HG03139 (cell line): Measurements from ENCODE around the gene ZNF485.
"Not testable (repeated sequence)": the region's sequence is repeated elsewhere in the genome, so short reads cannot be mapped to it uniquely, and the experiment has no call there.

Experiments used
- ATAC-seq: cut with Tn5 transposase; IDR thresholded peaks from one replicate; pipeline ENCODE4 v1.9.1; 2021; ENCODE audit not compliant: unreplicated experiment

ZNF485 gene

GRCh38 chr10:43606323-43607198, at the start of gene ZNF485:
TSS of gene ZNF485 (plus strand) at chr10:43606438. CDS start at chr10:43607051, 613 bp downstream.
- peak; percentile 99 for ATAC-seq

DNA sequence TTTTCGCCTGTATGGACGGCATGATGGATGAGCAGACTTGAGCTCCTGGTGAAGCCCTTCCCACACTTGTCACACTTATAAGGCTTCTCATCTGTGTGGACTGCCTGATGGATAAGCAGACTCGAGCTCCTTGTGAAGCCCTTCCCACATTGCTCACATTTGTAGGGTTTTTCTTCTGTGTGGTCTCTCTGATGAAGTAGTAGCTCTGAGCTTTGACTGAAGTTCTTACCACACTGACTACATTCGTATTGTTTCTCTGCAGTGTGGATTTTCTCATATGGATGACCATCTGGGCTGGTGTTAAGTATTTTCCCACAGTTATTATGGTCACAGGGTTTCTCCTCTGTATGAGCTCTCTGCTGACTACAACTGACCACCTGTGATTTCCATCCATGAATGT, 49.0 kb upstream of the ZNF485 start:
- ATAC-seq, result no peak

GRCh38 chr10:43569681-43570080, 36.6 kb upstream of the ZNF485 start:
- no peak for ATAC-seq

GRCh38 chr10:43570971-43571370, 35.3 kb upstream of the ZNF485 start:
- no peak for ATAC-seq

DNA sequence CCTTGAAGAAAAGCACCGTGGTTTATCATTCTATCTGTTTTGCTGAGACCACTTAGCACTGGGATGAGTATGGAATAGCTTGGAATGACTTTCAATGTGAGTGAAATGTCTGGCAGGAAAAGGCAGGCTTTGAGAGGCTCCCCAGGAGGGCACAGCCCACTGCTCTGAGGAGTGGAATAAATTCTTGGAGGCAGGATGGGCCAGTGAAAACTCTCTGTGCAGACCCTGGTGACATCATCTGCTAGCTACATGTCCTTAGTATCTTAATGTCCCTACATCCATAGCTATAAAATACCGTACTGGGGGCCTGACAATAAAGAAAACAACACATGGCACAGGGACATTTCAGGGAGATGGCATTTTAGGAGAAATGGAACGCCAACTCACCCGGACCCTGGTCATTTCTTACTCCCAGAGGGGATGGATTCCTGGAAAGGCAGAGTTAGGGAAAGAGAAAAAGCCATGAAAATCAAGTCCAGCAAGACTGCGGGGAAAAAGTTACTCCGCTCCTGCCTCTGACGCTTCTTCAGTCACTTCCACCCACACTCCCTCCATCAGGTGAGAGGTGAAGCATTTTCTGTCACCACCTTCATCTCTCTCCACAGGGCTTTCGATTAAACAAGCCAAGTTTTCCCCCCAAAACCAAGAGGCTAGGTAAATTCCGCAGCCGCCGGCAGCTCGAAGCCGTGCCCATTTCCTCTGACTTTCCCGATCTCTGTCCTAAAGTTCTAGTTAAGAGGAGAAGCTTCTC, 32.8 kb upstream of the ZNF485 start:
- ATAC-seq, result no peak

DNA sequence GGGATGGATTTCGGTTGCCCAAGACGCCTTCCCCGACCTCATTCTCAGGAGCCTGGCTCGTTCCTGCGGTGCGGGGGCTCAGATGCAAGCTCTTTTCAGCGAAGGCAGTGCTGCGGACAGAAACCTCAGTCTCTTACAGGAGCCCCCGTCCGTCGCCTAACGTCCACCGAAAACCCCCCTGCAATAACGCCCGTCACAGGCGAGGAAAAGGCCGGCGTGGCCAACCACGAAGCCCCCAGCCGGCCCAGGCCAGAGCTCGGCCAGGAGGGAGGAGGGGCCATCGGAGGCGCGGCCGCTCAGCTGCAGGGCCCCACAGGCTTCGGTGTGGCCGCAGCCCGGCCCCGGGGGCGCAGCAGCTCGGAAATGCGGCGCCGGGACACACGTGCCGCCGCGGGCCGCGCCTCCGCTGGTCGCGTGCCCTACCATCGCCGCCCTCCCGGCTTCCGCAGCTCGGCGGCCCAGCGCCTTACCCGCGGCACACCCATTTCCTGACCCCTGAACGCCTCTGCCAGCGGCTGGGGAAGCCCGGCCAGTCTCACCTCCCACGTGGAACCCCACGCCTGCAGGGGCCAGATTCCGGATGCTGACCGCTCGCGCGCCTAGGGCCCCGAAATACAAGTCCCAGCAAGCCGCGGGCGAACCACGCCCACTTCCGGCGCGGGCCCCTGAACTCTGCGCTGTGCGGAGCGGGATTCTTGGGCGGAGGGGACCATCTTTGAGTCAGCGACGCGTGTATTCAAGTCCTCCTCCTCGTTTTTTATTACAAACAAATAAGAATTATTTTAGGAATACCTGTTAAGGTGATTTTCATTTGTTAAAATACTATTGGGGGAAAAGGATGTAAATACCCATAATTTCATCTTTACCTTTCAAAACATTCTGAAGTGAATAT, 32.0 kb upstream of the ZNF485 start, which contains the start of gene ZNF239:
Gene ZNF239 (minus strand): TSS at position 616 of the 892 bp plus-strand sequence. CDS start 16,537 bp downstream, outside the sequence.
- ATAC-seq, result peak; percentile 95

- no peak for ATAC-seq
Observed at GRCh38 chr10:43574906-43575305, 31.3 kb upstream of the ZNF485 start.

DNA sequence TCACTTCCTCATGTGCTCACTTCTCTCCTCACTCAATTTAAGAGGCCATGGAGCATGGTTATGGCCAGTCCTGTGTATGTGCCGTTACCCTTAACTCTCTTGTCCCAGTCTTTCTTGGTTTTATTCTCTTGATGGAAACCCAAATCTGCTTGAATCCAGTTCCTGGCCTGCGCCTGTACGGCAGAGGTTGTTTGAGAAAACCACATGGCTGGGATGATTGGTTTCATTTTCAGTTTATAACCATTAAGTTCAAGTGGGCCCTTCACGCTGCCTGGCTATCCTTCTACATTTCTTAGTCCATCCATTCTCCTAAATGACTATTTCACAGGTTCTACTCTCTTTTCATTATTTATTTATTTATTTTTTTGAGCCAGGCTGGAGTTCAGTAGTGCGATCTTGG, 30.2 kb upstream of the ZNF485 start:
- no peak for ATAC-seq

GRCh38 chr10:43576580-43576979, 29.7 kb upstream of the ZNF485 start:
- no peak for ATAC-seq

- no peak for ATAC-seq
Observed at GRCh38 chr10:43584051-43584450, 22.2 kb upstream of the ZNF485 start.

DNA sequence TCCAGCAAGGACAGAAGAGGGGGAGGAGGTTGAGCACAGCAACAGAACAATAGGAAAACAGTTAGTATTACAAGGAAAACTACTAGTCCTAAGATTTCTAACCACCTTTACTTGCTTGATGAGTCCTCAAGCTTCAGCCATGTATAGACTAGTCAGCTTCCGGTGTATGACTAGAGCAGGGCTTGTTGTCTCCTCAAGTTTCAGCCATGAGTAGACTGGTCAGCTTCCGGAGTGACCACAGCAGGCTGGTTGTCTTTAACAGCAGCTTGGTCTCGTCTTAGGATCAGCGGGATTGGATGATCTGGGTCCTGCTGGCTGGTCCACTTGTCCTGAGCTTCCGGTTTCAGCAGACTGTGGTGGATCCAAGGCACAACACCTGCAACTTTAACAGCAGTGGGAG, 21.2 kb upstream of the ZNF485 start:
- ATAC-seq, result no peak

DNA sequence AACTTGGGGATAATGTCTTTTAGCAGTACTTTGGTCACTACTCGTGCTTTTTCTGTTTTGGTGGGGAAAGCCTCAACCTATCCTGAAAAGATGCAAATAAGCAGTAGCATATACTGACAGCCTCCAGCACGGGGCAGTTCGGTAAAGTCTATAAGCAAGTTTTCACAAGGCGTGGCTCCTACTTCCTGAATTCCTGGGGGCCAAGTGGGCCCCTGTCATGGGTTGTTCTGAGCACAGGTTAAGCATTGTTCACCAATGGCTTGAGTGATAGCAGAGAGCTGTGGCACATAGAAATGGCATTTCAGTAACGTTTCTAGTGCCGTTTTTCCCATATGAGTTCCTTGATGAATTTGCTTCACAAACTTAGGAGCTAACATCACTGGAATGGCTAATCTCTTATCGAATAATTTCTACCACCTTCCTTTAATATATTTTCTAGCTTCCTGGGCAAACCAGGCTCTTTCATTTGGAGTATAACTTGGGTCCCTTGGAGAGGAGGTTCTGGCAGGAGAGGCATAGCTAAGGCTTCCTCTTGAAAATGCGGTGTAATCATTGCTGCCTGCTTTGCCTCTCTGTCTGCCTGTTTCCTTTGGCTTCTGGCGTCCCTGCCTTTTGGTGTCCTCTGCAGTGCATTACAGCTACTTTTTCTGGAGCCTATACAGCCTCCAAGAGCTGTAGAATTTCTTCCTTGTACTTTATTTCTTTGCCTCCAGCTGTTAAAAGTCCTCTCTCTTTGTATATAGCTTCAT, 20.1 kb upstream of the ZNF485 start:
- no peak for ATAC-seq

DNA sequence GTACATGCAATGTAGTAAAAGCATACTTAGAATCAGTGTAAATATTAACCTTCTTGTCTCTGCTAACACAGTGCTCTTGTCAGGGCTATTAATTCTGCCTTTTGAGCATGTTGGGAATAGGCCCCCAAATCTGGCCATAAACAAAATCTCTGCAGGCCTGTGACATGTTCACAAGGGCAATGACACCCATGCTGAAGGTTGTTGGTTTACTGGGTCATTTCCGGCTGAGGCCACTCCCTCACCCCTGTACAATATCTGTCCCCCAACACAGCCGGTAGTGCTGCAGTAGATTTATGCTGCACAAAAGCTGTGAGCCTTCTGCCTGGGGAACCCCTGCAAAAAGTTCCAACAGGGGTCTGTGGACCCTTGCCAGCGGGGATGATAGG, 19.5 kb upstream of the ZNF485 start:
- ATAC-seq, result not testable (repeated sequence)

DNA sequence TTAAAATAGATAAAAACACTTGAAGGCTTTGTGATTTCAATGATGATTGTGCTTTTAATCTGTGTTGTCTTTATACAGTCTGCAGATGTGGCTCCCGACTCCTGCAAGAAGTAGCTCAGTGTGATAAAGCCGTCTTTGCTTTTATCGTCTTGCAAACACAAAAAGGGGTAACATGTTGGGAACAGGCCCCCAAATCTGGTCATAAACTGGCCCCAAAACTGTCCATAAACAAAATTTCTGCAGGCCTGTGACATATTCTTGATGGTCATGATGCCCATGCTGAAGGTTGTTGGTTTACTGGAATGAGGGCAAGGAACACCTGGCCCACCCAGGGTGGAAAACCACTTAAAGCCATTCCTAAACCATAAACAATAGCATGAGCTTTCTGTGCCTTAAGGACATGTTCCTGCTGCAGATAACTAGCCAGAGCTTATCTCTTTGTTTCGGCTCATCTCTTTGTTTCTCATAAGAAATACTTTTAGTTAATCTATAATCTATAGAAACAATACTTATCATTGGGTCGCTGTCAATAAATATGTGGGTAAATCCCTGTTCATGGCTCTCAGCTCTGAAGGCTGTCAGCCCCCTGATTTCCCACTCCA, 14.8 kb upstream of the ZNF485 start:
- ATAC-seq, result no peak

- ATAC-seq, result peak; percentile 89
Observed at GRCh38 chr10:43594944-43595589, 11.2 kb upstream of the ZNF485 start.

- ATAC-seq, result peak; percentile 40
Observed at GRCh38 chr10:43595739-43596298, 10.4 kb upstream of the ZNF485 start.

DNA sequence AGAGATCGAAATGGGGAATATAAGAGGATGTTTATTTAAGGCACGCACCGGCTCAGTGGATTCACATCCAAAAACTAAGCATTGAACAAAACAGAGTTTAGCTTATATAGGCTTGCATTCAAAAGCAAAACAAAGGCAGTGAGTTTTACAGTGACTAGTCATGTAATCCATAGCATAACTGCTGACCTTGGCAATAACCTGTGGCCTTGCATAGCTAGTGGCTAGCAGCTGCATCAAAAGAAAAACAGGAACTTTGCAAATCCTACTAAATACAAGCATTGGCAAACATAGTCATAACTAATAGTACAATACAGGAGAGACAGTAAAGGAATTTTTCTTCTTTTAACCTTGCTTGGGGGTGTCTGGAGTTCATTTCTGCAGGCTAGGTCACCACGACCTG, 9.7 kb upstream of the ZNF485 start:
- no peak for ATAC-seq

GRCh38 chr10:43598446-43598845, 7.8 kb upstream of the ZNF485 start:
- no peak for ATAC-seq

DNA sequence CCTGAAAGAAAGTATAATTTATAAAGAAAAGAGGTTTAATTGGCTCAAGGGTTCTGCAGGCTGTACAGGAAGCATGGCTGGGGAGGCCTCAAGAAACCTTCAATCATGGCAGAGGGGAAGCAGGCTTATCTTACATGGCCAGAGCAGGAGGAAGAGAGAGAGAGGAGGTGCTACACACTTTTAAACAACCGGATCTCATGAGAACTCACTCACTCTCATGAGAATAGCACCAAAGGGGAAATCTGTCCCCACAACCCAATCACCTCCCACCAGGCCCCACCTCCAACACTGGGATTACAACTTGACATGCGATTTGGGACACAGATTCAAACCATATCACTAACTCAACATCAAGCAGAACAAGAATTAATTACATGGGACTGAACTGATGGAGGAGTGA, 6.9 kb upstream of the ZNF485 start:
- no peak for ATAC-seq
